ENCODE measurements around the gene GCN1. TPM values are rescaled to one million over a fixed set of nuclear protein-coding genes. Genes with fewer than 3 reads are reported as not detected.

The GCN1 gene
- total RNA-seq, 6 donors from 2014 or later: 48.1 to 140 (median 69.6) TPM

GRCh38 chr12:120162763-120163162 is 31.8 kb downstream of the GCN1 start:
- peak in 1 of 2 donors; percentile 5 for ATAC-seq (ENCODE audit: low FRiP score in 2 of 2)
- Histone ChIP-seq H3K27me3 (no peaks in the 10 kb centered on the region), H3K27ac (no peak overlapping the region), H3K4me1 (no peaks in the 10 kb centered on the region), H3K4me3 (no peak overlapping the region), H3K9me3 (no peaks in the 10 kb centered on the region), H3K36me3 (peaks cover 33 to 97% (median 82%) of the 10 kb centered on the region in 4 donors)
- 87 to 91% methylated on average over 6 to 8 of the region's 8 CpGs for WGBS, 2 donors
- TF ChIP-seq CTCF (IDR thresholded peaks at IDR 0.05) (no peak), EP300 (IDR thresholded peaks at IDR 0.05) (no peak), POLR2AphosphoS5 (IDR thresholded peaks at IDR 0.05) (no peak), POLR2A (IDR thresholded peaks at IDR 0.05) (no peak)
- no peak for DNase-seq

GRCh38 chr12:120161852-120162251 is 32.7 kb downstream of the GCN1 start:
- WGBS, 2 donors: 94 to 97% methylated on average over 11 of the region's 11 CpGs
- H3K36me3 ChIP-seq: peaks cover 37 to 97% (median 84%) of the 10 kb centered on the region in 4 donors
- no peaks in the 10 kb centered on the region for H3K27me3 ChIP-seq
- ATAC-seq (ENCODE audit: low FRiP score in 2 of 2) (no peak), DNase-seq (no peak)
- no peaks in the 10 kb centered on the region for H3K9me3 ChIP-seq
- no peak overlapping the region for H3K4me3 ChIP-seq
- TF ChIP-seq CTCF (IDR thresholded peaks at IDR 0.05) (no peak), POLR2A (IDR thresholded peaks at IDR 0.05) (no peak), EP300 (IDR thresholded peaks at IDR 0.05) (no peak), POLR2AphosphoS5 (IDR thresholded peaks at IDR 0.05) (no peak)
- no peak overlapping the region for H3K27ac ChIP-seq
- H3K4me1 ChIP-seq: no peaks in the 10 kb centered on the region

GRCh38 chr12:120159509-120160237 is 34.8 kb downstream of the GCN1 start:
- Histone ChIP-seq H3K9me3 (no peaks in the 10 kb centered on the region), H3K27ac (no peak overlapping the region), H3K4me3 (no peak overlapping the region), H3K4me1 (no peaks in the 10 kb centered on the region), H3K27me3 (no peaks in the 10 kb centered on the region), H3K36me3 (peaks cover 45 to 98% (median 96%) of the 10 kb centered on the region in 4 donors)
- TF ChIP-seq CTCF (IDR thresholded peaks at IDR 0.05): no peak
- TF ChIP-seq POLR2A (IDR thresholded peaks at IDR 0.05): no peak
- TF ChIP-seq POLR2AphosphoS5 (IDR thresholded peaks at IDR 0.05): no peak
- 96% methylated on average over 7 to 12 of the region's 12 CpGs for WGBS, 2 donors
- DNase-seq: no peak
- ATAC-seq (ENCODE audit: low FRiP score in 2 of 2): peak in 1 of 2 donors; percentile 30

- no peaks in the 10 kb centered on the region for H3K27me3 ChIP-seq
- H3K27ac ChIP-seq: no peak overlapping the region
- WGBS, 2 donors: 95 to 96% methylated on average over 4 to 10 of the region's 10 CpGs
- ATAC-seq (ENCODE audit: low FRiP score in 2 of 2) (no peak), DNase-seq (no peak)
- no peaks in the 10 kb centered on the region for H3K4me1 ChIP-seq
- no peak overlapping the region for H3K4me3 ChIP-seq
- H3K9me3 ChIP-seq: no peaks in the 10 kb centered on the region
- H3K36me3 ChIP-seq: peaks cover 52 to 98% (median 97%) of the 10 kb centered on the region in 4 donors
- TF ChIP-seq EP300 (IDR thresholded peaks at IDR 0.05): no peak
- no peak for TF ChIP-seq POLR2A (IDR thresholded peaks at IDR 0.05)
- no peak for TF ChIP-seq CTCF (IDR thresholded peaks at IDR 0.05)
- no peak for TF ChIP-seq POLR2AphosphoS5 (IDR thresholded peaks at IDR 0.05)
These were observed 36.2 kb downstream of the GCN1 start for GRCh38 chr12:120158351-120158750.

- Histone ChIP-seq H3K27me3 (no peaks in the 10 kb centered on the region), H3K4me1 (no peaks in the 10 kb centered on the region), H3K4me3 (no peak overlapping the region), H3K36me3 (peaks cover 55 to 98% (median 97%) of the 10 kb centered on the region in 4 donors), H3K9me3 (no peaks in the 10 kb centered on the region), H3K27ac (no peak overlapping the region)
- WGBS, 2 donors: 94 to 96% methylated on average over 9 to 11 of the region's 11 CpGs
- no peak for DNase-seq
- ATAC-seq (ENCODE audit: low FRiP score in 2 of 2): no peak
- TF ChIP-seq POLR2AphosphoS5 (IDR thresholded peaks at IDR 0.05): no peak
- no peak for TF ChIP-seq CTCF (IDR thresholded peaks at IDR 0.05)
- no peak for TF ChIP-seq POLR2A (IDR thresholded peaks at IDR 0.05)
- TF ChIP-seq EP300 (IDR thresholded peaks at IDR 0.05): no peak
These were observed 36.8 kb downstream of the GCN1 start for GRCh38 chr12:120157678-120158077.

All from upper lobe of left lung (tissue), 6 donors.